SK-N-SH treated with all-trans-retinoic acid at 6 μM for 48 hours (cell line): ENCODE results near the gene CYP1A2.

ENCODE experiments used
- ATAC-seq: fragments of 200-7000 bp; cut with Tn5 transposase; 3 replicates; pipeline ENCODE4 v1.9.1; 2020; ENCODE audit warnings: mild to moderate bottlenecking, moderate library complexity
- ARNTL ChIP-seq: fragments of 450-650 bp; formaldehyde crosslinking; IDR thresholded peaks from 2 replicates; pipeline ENCODE4 v1.5.0; 2020; ENCODE audit warnings: low read depth, mild to moderate bottlenecking, moderate library complexity, borderline replicate concordance
- BACH2 ChIP-seq: fragments of 250-450 bp; sonication (Bioruptor Pico); IDR thresholded peaks from 2 replicates; pipeline ENCODE4 v1.9.0; 2021; ENCODE audit warnings: mild to moderate bottlenecking, borderline replicate concordance
- CREB5 ChIP-seq: fragments of 250-450 bp; sonication (Bioruptor Pico); IDR thresholded peaks from 2 replicates; pipeline ENCODE4 v1.5.1; 2020; ENCODE audit warnings: low read depth, mild to moderate bottlenecking, moderate library complexity
- CSDC2 ChIP-seq: fragments of 250-450 bp; sonication (Bioruptor Pico); IDR thresholded peaks from 2 replicates; pipeline ENCODE4 v1.5.0; 2020; ENCODE audit warnings: mild to moderate bottlenecking, moderate library complexity
- CSRNP3 ChIP-seq: fragments of 250-450 bp; sonication (Bioruptor Pico); IDR thresholded peaks from 2 replicates; pipeline ENCODE4 v1.5.1; 2021; ENCODE audit warnings: mild to moderate bottlenecking, moderate library complexity
- ESRRG ChIP-seq: fragments of 250-450 bp; sonication (Bioruptor Pico); IDR thresholded peaks from 2 replicates; pipeline ENCODE4 v1.6.1; 2021; ENCODE audit warnings: mild to moderate bottlenecking
- GLIS3 ChIP-seq: fragments of 250-450 bp; sonication (Bioruptor Pico); IDR thresholded peaks from 2 replicates; pipeline ENCODE4 v1.5.0; 2020; ENCODE audit warnings: mild to moderate bottlenecking, moderate library complexity
- OSR1 ChIP-seq: fragments of 250-450 bp; sonication (Bioruptor Pico); IDR thresholded peaks from 2 replicates; pipeline ENCODE4 v1.8.0; 2022; ENCODE audit warnings: moderate library complexity, mild to moderate bottlenecking, inconsistent platforms
- PATZ1 ChIP-seq: fragments of 250-450 bp; sonication (Bioruptor Pico); IDR thresholded peaks from 2 replicates; pipeline ENCODE4 v1.8.0; 2020; ENCODE audit warnings: mild to moderate bottlenecking, moderate library complexity, borderline replicate concordance
- PPARA ChIP-seq: fragments of 250-450 bp; sonication (Bioruptor Pico); IDR thresholded peaks from 2 replicates; pipeline ENCODE4 v1.5.0; 2020; ENCODE audit warnings: mild to moderate bottlenecking, borderline replicate concordance
- RARB ChIP-seq: fragments of 250-450 bp; sonication (Bioruptor Pico); IDR thresholded peaks from 2 replicates; pipeline ENCODE4 v1.8.0; 2021; ENCODE audit warnings: mild to moderate bottlenecking, moderate library complexity
- SNAI2 ChIP-seq: fragments of 250-450 bp; sonication (Bioruptor Pico); IDR thresholded peaks from 2 replicates; pipeline ENCODE4 v1.5.0; 2020; ENCODE audit warnings: mild to moderate bottlenecking, moderate library complexity
- TCF4 ChIP-seq: fragments of 250-450 bp; sonication (Bioruptor Pico); IDR thresholded peaks from 2 replicates; pipeline ENCODE4 v1.8.0; 2021; ENCODE audit warnings: mild to moderate bottlenecking, moderate library complexity, borderline replicate concordance
- TOX ChIP-seq: fragments of 250-450 bp; sonication (Bioruptor Pico); IDR thresholded peaks from 2 replicates; pipeline ENCODE4 v1.8.0; 2021; ENCODE audit warnings: mild to moderate bottlenecking, moderate library complexity, borderline replicate concordance
- ZC3H10 ChIP-seq: fragments of 250-450 bp; sonication (Bioruptor Pico); IDR thresholded peaks from 2 replicates; pipeline ENCODE4 v1.5.1; 2021; ENCODE audit warnings: mild to moderate bottlenecking, moderate library complexity
- ZFP3 ChIP-seq: fragments of 250-450 bp; sonication (Bioruptor Pico); IDR thresholded peaks from 2 replicates; pipeline ENCODE4 v1.5.0; 2020; ENCODE audit warnings: mild to moderate bottlenecking, moderate library complexity
- ZFP30 ChIP-seq: fragments of 450-650 bp; formaldehyde crosslinking; IDR thresholded peaks from 2 replicates; pipeline ENCODE4 v1.5.0; 2022; ENCODE audit warnings: mild to moderate bottlenecking, moderate library complexity
- ZNF565 ChIP-seq: fragments of 450-650 bp; formaldehyde crosslinking; conservative IDR thresholded peaks from 2 replicates; pipeline ENCODE4 v1.5.0; 2020; ENCODE audit warnings: low read depth, mild to moderate bottlenecking, moderate library complexity
- ZNF70 ChIP-seq: fragments of 450-650 bp; formaldehyde crosslinking; IDR thresholded peaks from 2 replicates; pipeline ENCODE4 v1.5.0; 2020; ENCODE audit warnings: mild to moderate bottlenecking, moderate library complexity
- ZNF8 ChIP-seq: fragments of 450-650 bp; formaldehyde crosslinking; IDR thresholded peaks from 2 replicates; pipeline ENCODE4 v1.5.0; 2020; ENCODE audit warnings: mild to moderate bottlenecking, moderate library complexity
- TF ChIP-seq, protein P1 (sequence below): fragments of 250-450 bp; sonication (Bioruptor Pico); IDR thresholded peaks from 2 replicates; pipeline ENCODE4 v1.5.0; 2020; ENCODE audit warnings: mild to moderate bottlenecking, moderate library complexity
- TF ChIP-seq, protein P2 (sequence below): fragments of 250-450 bp; sonication (Bioruptor Pico); IDR thresholded peaks from 2 replicates; pipeline ENCODE4 v1.8.0; 2021; ENCODE audit warnings: low read depth, mild to moderate bottlenecking, moderate library complexity, borderline replicate concordance

Gene CYP1A2

GRCh38 chr15:74748322-74748946 is at the start of gene CYP1A2:
Gene CYP1A2 (plus strand): TSS chr15:74748845. CDS start chr15:74749739, 894 bp downstream.
- ATAC-seq, result no peak
- TF ChIP-seq, protein P1, sequence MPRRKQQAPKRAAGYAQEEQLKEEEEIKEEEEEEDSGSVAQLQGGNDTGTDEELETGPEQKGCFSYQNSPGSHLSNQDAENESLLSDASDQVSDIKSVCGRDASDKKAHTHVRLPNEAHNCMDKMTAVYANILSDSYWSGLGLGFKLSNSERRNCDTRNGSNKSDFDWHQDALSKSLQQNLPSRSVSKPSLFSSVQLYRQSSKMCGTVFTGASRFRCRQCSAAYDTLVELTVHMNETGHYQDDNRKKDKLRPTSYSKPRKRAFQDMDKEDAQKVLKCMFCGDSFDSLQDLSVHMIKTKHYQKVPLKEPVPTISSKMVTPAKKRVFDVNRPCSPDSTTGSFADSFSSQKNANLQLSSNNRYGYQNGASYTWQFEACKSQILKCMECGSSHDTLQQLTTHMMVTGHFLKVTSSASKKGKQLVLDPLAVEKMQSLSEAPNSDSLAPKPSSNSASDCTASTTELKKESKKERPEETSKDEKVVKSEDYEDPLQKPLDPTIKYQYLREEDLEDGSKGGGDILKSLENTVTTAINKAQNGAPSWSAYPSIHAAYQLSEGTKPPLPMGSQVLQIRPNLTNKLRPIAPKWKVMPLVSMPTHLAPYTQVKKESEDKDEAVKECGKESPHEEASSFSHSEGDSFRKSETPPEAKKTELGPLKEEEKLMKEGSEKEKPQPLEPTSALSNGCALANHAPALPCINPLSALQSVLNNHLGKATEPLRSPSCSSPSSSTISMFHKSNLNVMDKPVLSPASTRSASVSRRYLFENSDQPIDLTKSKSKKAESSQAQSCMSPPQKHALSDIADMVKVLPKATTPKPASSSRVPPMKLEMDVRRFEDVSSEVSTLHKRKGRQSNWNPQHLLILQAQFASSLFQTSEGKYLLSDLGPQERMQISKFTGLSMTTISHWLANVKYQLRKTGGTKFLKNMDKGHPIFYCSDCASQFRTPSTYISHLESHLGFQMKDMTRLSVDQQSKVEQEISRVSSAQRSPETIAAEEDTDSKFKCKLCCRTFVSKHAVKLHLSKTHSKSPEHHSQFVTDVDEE (CRISPR knock-in tag), result no peak
- TF ChIP-seq ZC3H10 (CRISPR knock-in tag), result no peak

GRCh38 chr15:74709011-74709410 is 39.6 kb upstream of the CYP1A2 start:
- TF ChIP-seq, protein P2, sequence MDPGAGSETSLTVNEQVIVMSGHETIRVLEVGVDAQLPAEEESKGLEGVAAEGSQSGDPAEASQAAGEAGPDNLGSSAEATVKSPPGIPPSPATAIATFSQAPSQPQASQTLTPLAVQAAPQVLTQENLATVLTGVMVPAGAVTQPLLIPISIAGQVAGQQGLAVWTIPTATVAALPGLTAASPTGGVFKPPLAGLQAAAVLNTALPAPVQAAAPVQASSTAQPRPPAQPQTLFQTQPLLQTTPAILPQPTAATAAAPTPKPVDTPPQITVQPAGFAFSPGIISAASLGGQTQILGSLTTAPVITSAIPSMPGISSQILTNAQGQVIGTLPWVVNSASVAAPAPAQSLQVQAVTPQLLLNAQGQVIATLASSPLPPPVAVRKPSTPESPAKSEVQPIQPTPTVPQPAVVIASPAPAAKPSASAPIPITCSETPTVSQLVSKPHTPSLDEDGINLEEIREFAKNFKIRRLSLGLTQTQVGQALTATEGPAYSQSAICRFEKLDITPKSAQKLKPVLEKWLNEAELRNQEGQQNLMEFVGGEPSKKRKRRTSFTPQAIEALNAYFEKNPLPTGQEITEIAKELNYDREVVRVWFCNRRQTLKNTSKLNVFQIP, result no peak
- no peak for TF ChIP-seq SNAI2
- TF ChIP-seq PPARA (CRISPR knock-in tag), result no peak
- no peak for TF ChIP-seq ZNF8
- TF ChIP-seq OSR1 (CRISPR knock-in tag), result no peak
- TF ChIP-seq ESRRG (CRISPR knock-in tag), result no peak
- no peak for TF ChIP-seq CSDC2
- TF ChIP-seq BACH2 (CRISPR knock-in tag), result no peak
- no peak for TF ChIP-seq RARB
- no peak for TF ChIP-seq TOX
- TF ChIP-seq CREB5 (CRISPR knock-in tag), result no peak
- no peak for TF ChIP-seq ZNF565
- no peak for TF ChIP-seq PATZ1 (CRISPR knock-in tag)
- no peak for TF ChIP-seq GLIS3 (CRISPR knock-in tag)
- no peak for TF ChIP-seq ZFP30 (CRISPR knock-in tag)
- TF ChIP-seq TCF4 (CRISPR knock-in tag), result no peak
- no peak for TF ChIP-seq ZNF70 (CRISPR knock-in tag)
- no peak for TF ChIP-seq CSRNP3 (CRISPR knock-in tag)
- ATAC-seq, result no peak

- ATAC-seq, result no peak
- TF ChIP-seq ZNF8 (no peak), TOX (no peak), OSR1 (CRISPR knock-in tag) (no peak), ZC3H10 (CRISPR knock-in tag) (no peak), ZFP3 (CRISPR knock-in tag) (no peak), CSDC2 (no peak), PATZ1 (CRISPR knock-in tag) (no peak), ARNTL (CRISPR knock-in tag) (no peak)
- TF ChIP-seq, protein P1 (CRISPR knock-in tag), result no peak
- TF ChIP-seq, protein P2, result no peak
These were observed 38.8 kb upstream of the CYP1A2 start for GRCh38 chr15:74709892-74710291.
